HepG2 (cell line): ENCODE results near the gene ANAPC2. TPM values are rescaled to one million over a fixed set of nuclear protein-coding genes. Genes with fewer than 3 reads are reported as not detected.

Source experiments
- ARNTL ChIP-seq: sonication (generic); formaldehyde crosslinking; IDR thresholded peaks from 2 replicates; pipeline ENCODE4 v1.4.0; 2020; ENCODE audit warnings: mild to moderate bottlenecking, missing genetic modification reagents
- ASH2L ChIP-seq: fragments of 300-600, 200-600 bp; sonication (generic); IDR thresholded peaks from 2 replicates; pipeline ENCODE4 v1.7.0; 2017; ENCODE audit warnings: low read depth, mild to moderate bottlenecking, moderate library complexity, mixed read lengths, low read length; ENCODE audit not compliant: insufficient read length
- DNMT1 ChIP-seq: sonication (generic); formaldehyde crosslinking; IDR thresholded peaks from 2 replicates; pipeline ENCODE4 v1.5.1; 2020; ENCODE audit warnings: mild to moderate bottlenecking, missing genetic modification reagents
- FOXC1 ChIP-seq: sonication (generic); formaldehyde crosslinking; IDR thresholded peaks from 2 replicates; pipeline ENCODE4 v1.8.0; 2022; ENCODE audit warnings: mild to moderate bottlenecking, missing genetic modification reagents, borderline replicate concordance
- GABPA ChIP-seq, 2 experiments: IDR thresholded peaks; 2 replicates each; pipeline ENCODE4 v1.6.1; 2011 to 2016; ENCODE audit warnings: low read depth in 2 of 2, low read length in 1 of 2, missing biosample characterization in 1 of 2, missing genetic modification characterization in 1 of 2
- GTF3A ChIP-seq: sonication (generic); formaldehyde crosslinking; conservative IDR thresholded peaks from 2 replicates; pipeline ENCODE4 v1.4.0; 2020; ENCODE audit warnings: mild to moderate bottlenecking, missing genetic modification reagents
- GZF1 ChIP-seq: sonication (generic); formaldehyde crosslinking; IDR thresholded peaks from 2 replicates; pipeline ENCODE4 v1.5.1; 2020; ENCODE audit warnings: mild to moderate bottlenecking, missing genetic modification reagents
- HMG20B ChIP-seq: conservative IDR thresholded peaks from 2 replicates; pipeline ENCODE4 v1.6.1; 2016; ENCODE audit warnings: missing genetic modification reagents, missing compliant biosample characterization
- KDM4B ChIP-seq: sonication (generic); formaldehyde crosslinking; IDR thresholded peaks from 2 replicates; pipeline ENCODE4 v1.4.0; 2020; ENCODE audit warnings: missing genetic modification reagents
- KDM5A ChIP-seq: fragments of 200-600 bp; sonication (generic); IDR thresholded peaks from 2 replicates; pipeline ENCODE4 v1.7.0; 2018; ENCODE audit warnings: antibody characterized with exemption, mild to moderate bottlenecking, low read length, borderline replicate concordance
- MTF2 ChIP-seq: sonication (generic); formaldehyde crosslinking; IDR thresholded peaks from 2 replicates; pipeline ENCODE4 v1.5.0; 2020; ENCODE audit warnings: missing genetic modification reagents, borderline replicate concordance
- NRL ChIP-seq: sonication (generic); formaldehyde crosslinking; IDR thresholded peaks from 2 replicates; pipeline ENCODE4 v1.5.0; 2020; ENCODE audit warnings: missing genetic modification reagents, mild to moderate bottlenecking, moderate library complexity, borderline replicate concordance
- RARA ChIP-seq: IDR thresholded peaks from 2 replicates; pipeline ENCODE4 v1.6.1; 2016; ENCODE audit warnings: missing genetic modification reagents, missing compliant biosample characterization
- RFX1 ChIP-seq: fragments of 450-650 bp; IDR thresholded peaks from 2 replicates; pipeline ENCODE4 v1.6.1; 2017
- RNF2 ChIP-seq: fragments of 450-650 bp; conservative IDR thresholded peaks from 2 replicates; pipeline ENCODE4 v1.6.1; 2016; ENCODE audit warnings: low read depth
- SOX6 ChIP-seq, 2 experiments: fragments of 450-650 bp in 1 of 2; sonication (generic) in 1 of 2; formaldehyde crosslinking in 1 of 2; IDR thresholded peaks; 2 replicates each; pipeline versions ENCODE4 v1.4.0 to v1.6.1; 2017 to 2020; ENCODE audit warnings: antibody characterized with exemption in 1 of 2, mild to moderate bottlenecking in 1 of 2, missing genetic modification reagents in 1 of 2
- SYNCRIP ChIP-seq: fragments of 200-400 bp; formaldehyde crosslinking; IDR thresholded peaks from 2 replicates; pipeline ENCODE4 v1.6.1; 2018; ENCODE audit warnings: mild to moderate bottlenecking, low read depth, low read length; ENCODE audit not compliant: insufficient read depth
- TBX3 ChIP-seq: fragments of 450-650 bp; IDR thresholded peaks from 2 replicates; pipeline ENCODE4 v1.6.1; 2017; ENCODE audit warnings: antibody characterized with exemption, mild to moderate bottlenecking, inconsistent platforms, borderline replicate concordance
- TFE3 ChIP-seq: IDR thresholded peaks from 2 replicates; pipeline ENCODE4 v1.6.1; 2016
- TOE1 ChIP-seq: sonication (generic); formaldehyde crosslinking; IDR thresholded peaks from 2 replicates; pipeline ENCODE4 v1.4.0; 2020; ENCODE audit warnings: mild to moderate bottlenecking, missing genetic modification reagents
- YEATS4 ChIP-seq: sonication (generic); formaldehyde crosslinking; IDR thresholded peaks from 2 replicates; pipeline ENCODE4 v1.4.0; 2020; ENCODE audit warnings: missing genetic modification reagents, borderline replicate concordance
- ZNF30 ChIP-seq: sonication (generic); formaldehyde crosslinking; IDR thresholded peaks from 2 replicates; pipeline ENCODE4 v1.5.0; 2020; ENCODE audit warnings: mild to moderate bottlenecking, missing genetic modification reagents
- ZNF317 ChIP-seq: sonication (generic); formaldehyde crosslinking; IDR thresholded peaks from 2 replicates; pipeline ENCODE4 v1.5.0; 2020; ENCODE audit warnings: mild to moderate bottlenecking, missing genetic modification reagents
- ZNF367 ChIP-seq: sonication (generic); formaldehyde crosslinking; IDR thresholded peaks from 2 replicates; pipeline ENCODE4 v1.4.0; 2020; ENCODE audit warnings: missing genetic modification reagents, borderline replicate concordance
- ZNF430 ChIP-seq: sonication (generic); formaldehyde crosslinking; IDR thresholded peaks from 2 replicates; pipeline ENCODE4 v1.9.0; 2021; ENCODE audit warnings: mild to moderate bottlenecking, missing genetic modification reagents
- ZNF790 ChIP-seq: sonication (generic); formaldehyde crosslinking; IDR thresholded peaks from 2 replicates; pipeline ENCODE4 v1.8.0; 2022; ENCODE audit warnings: missing genetic modification reagents, mild to moderate bottlenecking, borderline replicate concordance
- polyA plus RNA-seq, 8 experiments: library from polyadenylated mRNA; depleted of rRNA in 3 of 8; stranded (reverse) in 7 of 8; unstranded in 1 of 8; fragments of >200 nt; fragmentation: Illumina TruSeq in 4 of 8; extraction: Trizol in 4 of 8; gene quantifications; 2 replicates each; pipeline versions ENCODE4 v1.2.1 to v1.2.3, GENCODE V29; 2011 to 2016; ENCODE audit warnings: low read depth in 4 of 8, missing spikeins in 1 of 8, mixed read lengths in 1 of 8; ENCODE audit not compliant: insufficient read depth in 1 of 8
- total RNA-seq, 5 experiments: library from RNA; depleted of rRNA; stranded (reverse); fragments of >200 nt; fragmentation: Illumina TruSeq; extraction: Trizol; gene quantifications; 2 replicates each; pipeline ENCODE4 v1.2.3, GENCODE V29; 2016; ENCODE audit warnings: low read depth in 1 of 5
- TF ChIP-seq, protein P1 (sequence below): sonication (generic); formaldehyde crosslinking; IDR thresholded peaks from 2 replicates; pipeline ENCODE4 v1.9.0; 2021; ENCODE audit warnings: missing genetic modification reagents, mild to moderate bottlenecking, borderline replicate concordance
- TF ChIP-seq, protein P2 (sequence below): sonication (generic); formaldehyde crosslinking; IDR thresholded peaks from 2 replicates; pipeline ENCODE4 v1.5.0; 2020; ENCODE audit warnings: mild to moderate bottlenecking, missing genetic modification reagents

ANAPC2 gene
- total and polyA plus RNA-seq, 2 of the 13 experiments (the other 11 are each of a cell fraction or from before 2014, with no cell fraction given): 12.3 to 15.4 TPM

DNA sequence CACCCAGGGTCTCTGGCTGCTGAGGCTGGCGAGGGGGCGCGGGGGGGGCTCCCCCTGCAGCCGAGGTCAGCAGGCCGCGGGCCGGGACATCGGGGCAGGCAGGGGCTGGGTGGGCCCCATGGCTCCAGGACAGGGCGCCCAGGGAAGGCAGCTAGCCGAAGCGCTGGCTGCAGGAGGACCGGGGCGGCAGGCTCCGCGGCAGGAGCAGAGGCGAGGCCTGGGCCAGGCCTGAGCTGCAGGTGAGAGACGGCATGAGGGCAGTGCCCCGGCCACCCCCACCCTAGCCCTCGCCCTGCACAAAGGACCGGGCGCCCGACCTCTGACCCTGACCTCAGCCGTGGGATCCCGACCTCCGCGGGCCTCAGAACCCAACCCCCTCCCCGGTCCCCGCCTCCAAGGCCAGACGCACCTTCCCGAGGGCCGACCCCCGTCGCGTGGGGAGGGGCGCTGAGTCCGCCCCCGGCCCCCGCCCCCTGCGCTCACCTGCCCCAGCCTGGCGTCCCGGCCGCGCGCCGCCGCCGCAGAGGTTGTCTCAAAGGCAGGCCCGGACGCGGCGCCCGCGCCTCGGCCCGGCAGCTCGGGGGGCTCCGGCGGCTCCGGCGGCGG is 33.2 kb upstream of the ANAPC2 start (continued):
- TF ChIP-seq, protein P1, sequence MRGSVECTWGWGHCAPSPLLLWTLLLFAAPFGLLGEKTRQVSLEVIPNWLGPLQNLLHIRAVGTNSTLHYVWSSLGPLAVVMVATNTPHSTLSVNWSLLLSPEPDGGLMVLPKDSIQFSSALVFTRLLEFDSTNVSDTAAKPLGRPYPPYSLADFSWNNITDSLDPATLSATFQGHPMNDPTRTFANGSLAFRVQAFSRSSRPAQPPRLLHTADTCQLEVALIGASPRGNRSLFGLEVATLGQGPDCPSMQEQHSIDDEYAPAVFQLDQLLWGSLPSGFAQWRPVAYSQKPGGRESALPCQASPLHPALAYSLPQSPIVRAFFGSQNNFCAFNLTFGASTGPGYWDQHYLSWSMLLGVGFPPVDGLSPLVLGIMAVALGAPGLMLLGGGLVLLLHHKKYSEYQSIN (CRISPR knock-in tag): no peak
- TF ChIP-seq TBX3: no peak
- peak; percentile 30; the same call in 1 of the 2 replicates for TF ChIP-seq ZNF430 (CRISPR knock-in tag)
- no peak for TF ChIP-seq RFX1
- TF ChIP-seq ZNF30 (CRISPR knock-in tag): no peak
- TF ChIP-seq, protein P2, sequence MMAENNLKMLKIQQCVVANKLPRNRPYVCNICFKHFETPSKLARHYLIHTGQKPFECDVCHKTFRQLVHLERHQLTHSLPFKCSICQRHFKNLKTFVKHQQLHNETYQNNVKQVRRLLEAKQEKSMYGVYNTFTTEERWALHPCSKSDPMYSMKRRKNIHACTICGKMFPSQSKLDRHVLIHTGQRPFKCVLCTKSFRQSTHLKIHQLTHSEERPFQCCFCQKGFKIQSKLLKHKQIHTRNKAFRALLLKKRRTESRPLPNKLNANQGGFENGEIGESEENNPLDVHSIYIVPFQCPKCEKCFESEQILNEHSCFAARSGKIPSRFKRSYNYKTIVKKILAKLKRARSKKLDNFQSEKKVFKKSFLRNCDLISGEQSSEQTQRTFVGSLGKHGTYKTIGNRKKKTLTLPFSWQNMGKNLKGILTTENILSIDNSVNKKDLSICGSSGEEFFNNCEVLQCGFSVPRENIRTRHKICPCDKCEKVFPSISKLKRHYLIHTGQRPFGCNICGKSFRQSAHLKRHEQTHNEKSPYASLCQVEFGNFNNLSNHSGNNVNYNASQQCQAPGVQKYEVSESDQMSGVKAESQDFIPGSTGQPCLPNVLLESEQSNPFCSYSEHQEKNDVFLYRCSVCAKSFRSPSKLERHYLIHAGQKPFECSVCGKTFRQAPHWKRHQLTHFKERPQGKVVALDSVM (CRISPR knock-in tag): 0 out of 2 replicates have a peak, but pooled peaks have one; percentile 14
- TF ChIP-seq KDM5A: no peak
- TF ChIP-seq ZNF790 (CRISPR knock-in tag): no peak
- no peak for TF ChIP-seq MTF2
- no peak for TF ChIP-seq GABPA (IDR thresholded peaks at IDR 0.05; ENCODE audit: low read depth, low read length)
- TF ChIP-seq GABPA (CRISPR knock-in tag; IDR thresholded peaks at IDR 0.05; ENCODE audit: low read depth): no peak
- TF ChIP-seq KDM4B: no peak
- TF ChIP-seq ASH2L: no peak
- peak; percentile 18; the same call in 1 of the 2 replicates for TF ChIP-seq ARNTL (CRISPR knock-in tag)
- TF ChIP-seq YEATS4 (CRISPR knock-in tag): peak; percentile 33; the same call in 1 of the 2 replicates
- TF ChIP-seq SYNCRIP: no peak
- no peak for TF ChIP-seq GZF1
- no peak for TF ChIP-seq GTF3A (CRISPR knock-in tag)
- TF ChIP-seq FOXC1 (CRISPR knock-in tag): no peak
- no peak for TF ChIP-seq ZNF367 (CRISPR knock-in tag)
- TF ChIP-seq TOE1: no peak
- TF ChIP-seq RNF2: no peak
- no peak for TF ChIP-seq TFE3 (CRISPR knock-in tag)
- TF ChIP-seq ZNF317 (CRISPR knock-in tag): no peak
- TF ChIP-seq RARA: peak; percentile 72
- no peak for TF ChIP-seq SOX6 (IDR thresholded peaks at IDR 0.05)
- peak; percentile 59 for TF ChIP-seq SOX6 (CRISPR knock-in tag; IDR thresholded peaks at IDR 0.05)
- TF ChIP-seq NRL: no peak
- no peak for TF ChIP-seq HMG20B (CRISPR knock-in tag)
- TF ChIP-seq DNMT1 (CRISPR knock-in tag): no peak
